ENCODE results near the gene MT1H. TPM values are rescaled to one million over a fixed set of nuclear protein-coding genes. Genes with fewer than 3 reads are reported as not detected.

The MT1H gene
- total RNA-seq, 3 donors from 2014 or later: 1.5 to 52.8 (median 9.4) TPM

- intact Hi-C loops (cut with DNase I, micrococcal nuclease): no loop called here
- no peak for ATAC-seq
- no peak for TF ChIP-seq CTCF (IDR thresholded peaks at IDR 0.05)
Observed at GRCh38 chr16:56645311-56645710, 24.3 kb upstream of the MT1H start.

GRCh38 chr16:56645838-56646237 is 23.8 kb upstream of the MT1H start:
- H3K36me3 ChIP-seq (ENCODE audit: low read depth): no peaks in the 10 kb centered on the region
- ATAC-seq: no peak
- intact Hi-C loops (cut with DNase I, micrococcal nuclease): no loop called here

More at GRCh38 chr16:56645311-56645710, 24.3 kb upstream of the MT1H start:
- no peaks in the 10 kb centered on the region for H3K36me3 ChIP-seq (ENCODE audit: low read depth)
- H3K4me1 ChIP-seq (ENCODE audit: low read depth): peaks cover 24% of the 10 kb centered on the region
- no peaks in the 10 kb centered on the region for H3K9me3 ChIP-seq
- DNase-seq: no peak
- no peak overlapping the region for H3K4me3 ChIP-seq

GRCh38 chr16:56647641-56648431 is 21.8 kb upstream of the MT1H start:
- Histone ChIP-seq H3K9me3 (no peaks in the 10 kb centered on the region), H3K4me3 (no peak overlapping the region), H3K36me3 (ENCODE audit: low read depth) (no peaks in the 10 kb centered on the region), H3K4me1 (ENCODE audit: low read depth) (peaks cover 24% of the 10 kb centered on the region)
- DNase-seq: peak; percentile 71 to 75 (median 72)
- intact Hi-C loops (cut with DNase I, micrococcal nuclease): no loop called here
- ATAC-seq: peak; percentile 65
- no peak for TF ChIP-seq CTCF (IDR thresholded peaks at IDR 0.05)

More at GRCh38 chr16:56645838-56646237, 23.8 kb upstream of the MT1H start:
- TF ChIP-seq CTCF (IDR thresholded peaks at IDR 0.05): no peak
- Histone ChIP-seq H3K4me3 (no peak overlapping the region), H3K4me1 (ENCODE audit: low read depth) (peaks cover 24% of the 10 kb centered on the region), H3K9me3 (no peaks in the 10 kb centered on the region)
- DNase-seq: no peak

GRCh38 chr16:56649271-56649670 is 20.3 kb upstream of the MT1H start:
- DNase-seq (no peak), ATAC-seq (no peak)
- intact Hi-C loops (cut with DNase I, micrococcal nuclease): no loop called here
- TF ChIP-seq CTCF (IDR thresholded peaks at IDR 0.05): no peak
- H3K4me1 ChIP-seq (ENCODE audit: low read depth): peaks cover 11% of the 10 kb centered on the region
- H3K4me3 ChIP-seq: no peak overlapping the region
- no peaks in the 10 kb centered on the region for H3K36me3 ChIP-seq (ENCODE audit: low read depth)
- no peaks in the 10 kb centered on the region for H3K9me3 ChIP-seq

- Histone ChIP-seq H3K9me3 (no peaks in the 10 kb centered on the region), H3K36me3 (ENCODE audit: low read depth) (no peaks in the 10 kb centered on the region), H3K4me1 (ENCODE audit: low read depth) (peaks cover 11% of the 10 kb centered on the region), H3K4me3 (no peak overlapping the region)
- intact Hi-C loops (cut with DNase I, micrococcal nuclease): no loop called here
- ATAC-seq (peak; percentile 79), DNase-seq (no peak)
- no peak for TF ChIP-seq CTCF (IDR thresholded peaks at IDR 0.05)
Observed at GRCh38 chr16:56649820-56650219, 19.8 kb upstream of the MT1H start.

All from mucosa of descending colon (tissue), 3 donors.